ENCODE measurements around the gene TMEM30B. TPM values are rescaled to one million over a fixed set of nuclear protein-coding genes. Genes with fewer than 3 reads are reported as not detected.
"Not testable (repeated sequence)": the region's sequence is repeated elsewhere in the genome, so short reads cannot be mapped to it uniquely, and the experiment has no call there.

TMEM30B gene
- total and polyA plus RNA-seq, 2 of the 13 experiments (the other 11 are each of a cell fraction or from before 2014, with no cell fraction given): not detected

- peaks cover 0 to 17% of the 10 kb centered on the region in 2 experiments; a peak in 2 of 5 replicates for H3K27me3 ChIP-seq (ENCODE audit: control insufficient read depth in 1 of 2, insufficient read depth in 2 of 2, low read length in 2 of 2)
- H3K27ac ChIP-seq (ENCODE audit: extremely low read length, insufficient read depth, low read length); H3K36me3 ChIP-seq (replicated peaks in 1 of 2; ENCODE audit: control insufficient read depth in 1 of 2, insufficient read depth in 2 of 2, low read length in 2 of 2); in situ Hi-C loops (cut with HindIII; ENCODE audit: extremely low pct_ligation_motif_present, low pct_unique_long_range_greater_than_20kb); BruUV-seq (replicated peaks); DNase-seq (ENCODE audit: low spot score); H4K20me1 ChIP-seq (ENCODE audit: insufficient read depth, low read length); H3K9me3 ChIP-seq (ENCODE audit: low read length); POLR2A ChIA-PET; H3K4me3 ChIP-seq (replicated peaks in 1 of 3; ENCODE audit: insufficient read depth in 1 of 3, low read depth in 2 of 3, low read length in 3 of 3); H3K4me2 ChIP-seq (ENCODE audit: low read depth, low read length); intact Hi-C loops (cut with micrococcal nuclease; ENCODE audit: unreplicated experiment); H3K79me2 ChIP-seq (ENCODE audit: insufficient read depth, low read length); CTCF ChIA-PET (ENCODE audit: low intra/inter-chr PET ratio, low total read pairs); FAIRE-seq; H3K9ac ChIP-seq (ENCODE audit: insufficient read depth, low read depth, low read length); ATAC-seq; H3K4me1 ChIP-seq (ENCODE audit: insufficient read depth, low read length): not testable (repeated sequence)
- WGBS (ENCODE audit: low lambda C conversion rate): 86% methylated on average over 16 of the region's 16 CpGs
- peak overlapping the region; percentile 27 for H2AFZ ChIP-seq (ENCODE audit: low read length)
Observed at GRCh38 chr14:61320170-61320569, 39.0 kb upstream of the TMEM30B start.

GRCh38 chr14:61319706-61320105, 38.6 kb upstream of the TMEM30B start:
- in situ Hi-C loops (cut with HindIII; ENCODE audit: extremely low pct_ligation_motif_present, low pct_unique_long_range_greater_than_20kb): no loop called here
- H3K9me3 ChIP-seq (ENCODE audit: low read length): no peaks in the 10 kb centered on the region
- intact Hi-C loops (cut with micrococcal nuclease; ENCODE audit: unreplicated experiment): no loop called here
- no peaks in the 10 kb centered on the region for H3K4me1 ChIP-seq (ENCODE audit: insufficient read depth, low read length)
- ATAC-seq (no peak), FAIRE-seq (no peak), DNase-seq (ENCODE audit: low spot score) (no peak)
- no TSS peak for BruUV-seq (replicated peaks)
- no peaks in the 10 kb centered on the region for H3K36me3 ChIP-seq (replicated peaks in 1 of 2; ENCODE audit: control insufficient read depth in 1 of 2, insufficient read depth in 2 of 2, low read length in 2 of 2)
- no peak overlapping the region for H3K27ac ChIP-seq (ENCODE audit: extremely low read length, insufficient read depth, low read length)
- no peak overlapping the region for H3K4me2 ChIP-seq (ENCODE audit: low read depth, low read length)
- 29% methylated on average over 6 of the region's 6 CpGs for WGBS (ENCODE audit: low lambda C conversion rate)
- H3K79me2 ChIP-seq (ENCODE audit: insufficient read depth, low read length): no peaks in the 10 kb centered on the region
- H2AFZ ChIP-seq (ENCODE audit: low read length): peak overlapping the region; percentile 27
- no peak overlapping the region for H3K9ac ChIP-seq (ENCODE audit: insufficient read depth, low read depth, low read length)
- POLR2A ChIA-PET: no interaction called here
- no peaks in the 10 kb centered on the region for H4K20me1 ChIP-seq (ENCODE audit: insufficient read depth, low read length)
- H3K27me3 ChIP-seq (ENCODE audit: control insufficient read depth in 1 of 2, insufficient read depth in 2 of 2, low read length in 2 of 2): peaks cover 0 to 17% of the 10 kb centered on the region in 2 experiments; a peak in 2 of 5 replicates
- CTCF ChIA-PET (ENCODE audit: low intra/inter-chr PET ratio, low total read pairs): no interaction called here
- no peak overlapping the region for H3K4me3 ChIP-seq (replicated peaks in 1 of 3; ENCODE audit: insufficient read depth in 1 of 3, low read depth in 2 of 3, low read length in 3 of 3)
- no peak for TF ChIP-seq CENPBD1 (CRISPR knock-in tag; IDR thresholded peaks at IDR 0.05; ENCODE audit: borderline replicate concordance, low read depth)
- TF ChIP-seq ZNF782 (CRISPR knock-in tag; IDR thresholded peaks at IDR 0.05; ENCODE audit: borderline replicate concordance): no peak
- no peak for TF ChIP-seq TFDP1 (CRISPR knock-in tag; IDR thresholded peaks at IDR 0.05; ENCODE audit: borderline replicate concordance)
- no peak for TF ChIP-seq NR2C2 (CRISPR knock-in tag; IDR thresholded peaks at IDR 0.05; ENCODE audit: borderline replicate concordance)
- no peak for TF ChIP-seq ZNF770 (CRISPR knock-in tag; IDR thresholded peaks at IDR 0.05)
- no peak for TF ChIP-seq MXD1 (CRISPR knock-in tag; IDR thresholded peaks at IDR 0.05)
- TF ChIP-seq NFE2L2 (IDR thresholded peaks at IDR 0.05; ENCODE audit: low read length): no peak
- TF ChIP-seq ZBTB43 (CRISPR knock-in tag; conservative IDR thresholded peaks at IDR 0.05): no peak
- TF ChIP-seq TCF12 (IDR thresholded peaks at IDR 0.05): no peak
- TF ChIP-seq TCF12 (CRISPR knock-in tag; IDR thresholded peaks at IDR 0.05): no peak
- no peak for TF ChIP-seq ZNF382 (CRISPR knock-in tag; IDR thresholded peaks at IDR 0.05; ENCODE audit: borderline replicate concordance)
- TF ChIP-seq MAF1 (CRISPR knock-in tag; IDR thresholded peaks at IDR 0.05; ENCODE audit: borderline replicate concordance): no peak

Data from HepG2 (cell line).